ENCODE results near the gene RTCB. TPM values are rescaled to one million over a fixed set of nuclear protein-coding genes. Genes with fewer than 3 reads are reported as not detected.

Gene RTCB
- total RNA-seq, result 10 to 100 TPM; 62.2 to 65.3 TPM
- 10 to 100 TPM; 20.5 to 70.6 TPM for polyA plus RNA-seq
- long read RNA-seq, donor 1, transcript RTCB-201 (12 exons, 2,027 nt), result major isoform, 52 of 67 reads
- long read RNA-seq, donor 1, transcript RTCB-205 (5 exons, 767 nt), result minor isoform, 11 of 67 reads
- long read RNA-seq, donor 1, partial matches to known transcripts, result 0 of 67 reads
- long read RNA-seq, donor 1, other reads (novel, unspliced or antisense), result 0 of 67 reads
- long read RNA-seq, donor 2, transcript RTCB-201 (12 exons, 2,027 nt), result major isoform, 10 of 11 reads
- long read RNA-seq, donor 2, partial matches to known transcripts, result 0 of 11 reads
- long read RNA-seq, donor 2, other reads (novel, unspliced or antisense), result 0 of 11 reads
- long read RNA-seq, donor 3, transcript RTCB-201 (12 exons, 2,027 nt), result major isoform, 14 of 20 reads
- long read RNA-seq, donor 3, partial matches to known transcripts, result 6 of 20 reads
- long read RNA-seq, donor 3, other reads (novel, unspliced or antisense), result 0 of 20 reads
- long read RNA-seq, donor 4, transcript RTCB-201 (12 exons, 2,027 nt), result major isoform, 9 of 11 reads
- long read RNA-seq, donor 4, partial matches to known transcripts, result 0 of 11 reads
- long read RNA-seq, donor 4, other reads (novel, unspliced or antisense), result 0 of 11 reads
- long read RNA-seq, donor 5, transcript RTCB-201 (12 exons, 2,027 nt), result major isoform, 36 of 41 reads
- long read RNA-seq, donor 5, transcript RTCB-205 (5 exons, 767 nt), result minor isoform, 5 of 41 reads
- long read RNA-seq, donor 5, partial matches to known transcripts, result 0 of 41 reads
- long read RNA-seq, donor 5, other reads (novel, unspliced or antisense), result 0 of 41 reads

DNA sequence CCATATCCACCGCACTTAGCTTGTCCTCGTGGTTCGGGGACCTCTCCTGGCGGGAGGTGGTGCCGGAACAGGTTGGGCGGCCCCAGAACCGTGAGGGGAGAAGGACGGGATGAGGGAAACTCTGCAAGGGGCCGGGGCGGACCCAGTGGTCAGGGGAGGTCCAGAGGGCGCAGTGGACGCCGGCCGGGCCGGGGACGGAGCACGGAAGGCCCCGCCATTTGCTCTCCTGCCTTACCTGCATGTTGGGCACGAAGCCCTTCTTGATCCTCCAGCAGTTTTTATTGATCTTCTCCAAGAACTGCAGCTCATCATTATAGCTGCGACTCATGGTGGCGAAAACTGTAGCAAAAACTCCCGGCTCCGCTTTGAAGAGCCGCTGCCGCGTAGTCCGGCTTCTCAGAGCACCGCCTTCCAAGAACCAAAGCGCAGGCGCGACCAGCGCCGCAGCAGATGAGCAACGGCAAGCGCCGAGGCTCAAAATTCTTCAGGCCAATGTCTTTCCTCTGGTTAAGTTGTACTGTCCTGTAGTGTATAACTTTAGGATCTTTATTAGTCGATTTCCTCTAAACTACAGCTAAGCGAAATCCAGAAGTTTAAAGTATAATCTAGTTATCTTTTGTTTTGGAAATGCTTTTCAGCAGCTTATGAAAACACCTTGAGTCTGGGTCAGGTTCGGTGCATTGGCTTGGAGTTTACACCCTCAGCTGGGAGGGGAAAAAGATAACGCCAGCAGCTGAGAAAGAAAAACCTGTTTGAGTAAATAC lies at the start of gene RTCB:
TSS of gene RTCB (minus strand) at position 419 of the 764 bp plus-strand sequence. CDS start at position 328, 91 bp downstream.
- TF ChIP-seq, protein P1, sequence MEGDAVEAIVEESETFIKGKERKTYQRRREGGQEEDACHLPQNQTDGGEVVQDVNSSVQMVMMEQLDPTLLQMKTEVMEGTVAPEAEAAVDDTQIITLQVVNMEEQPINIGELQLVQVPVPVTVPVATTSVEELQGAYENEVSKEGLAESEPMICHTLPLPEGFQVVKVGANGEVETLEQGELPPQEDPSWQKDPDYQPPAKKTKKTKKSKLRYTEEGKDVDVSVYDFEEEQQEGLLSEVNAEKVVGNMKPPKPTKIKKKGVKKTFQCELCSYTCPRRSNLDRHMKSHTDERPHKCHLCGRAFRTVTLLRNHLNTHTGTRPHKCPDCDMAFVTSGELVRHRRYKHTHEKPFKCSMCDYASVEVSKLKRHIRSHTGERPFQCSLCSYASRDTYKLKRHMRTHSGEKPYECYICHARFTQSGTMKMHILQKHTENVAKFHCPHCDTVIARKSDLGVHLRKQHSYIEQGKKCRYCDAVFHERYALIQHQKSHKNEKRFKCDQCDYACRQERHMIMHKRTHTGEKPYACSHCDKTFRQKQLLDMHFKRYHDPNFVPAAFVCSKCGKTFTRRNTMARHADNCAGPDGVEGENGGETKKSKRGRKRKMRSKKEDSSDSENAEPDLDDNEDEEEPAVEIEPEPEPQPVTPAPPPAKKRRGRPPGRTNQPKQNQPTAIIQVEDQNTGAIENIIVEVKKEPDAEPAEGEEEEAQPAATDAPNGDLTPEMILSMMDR (IDR thresholded peaks at IDR 0.05; ENCODE audit: control extremely low read depth, extremely low read depth), result no peak
- peak within 1 kb of the TSS; percentile 97 for H3K4me3 ChIP-seq
- H3K27me3 ChIP-seq (ENCODE audit: control insufficient read depth in 3 of 3, insufficient read depth in 3 of 3, low read length in 2 of 3), result no peaks in the 10 kb centered on the region
- 1 to 2% methylated on average over 39 to 40 of the region's 40 CpGs for WGBS, 2 donors
- H3K9ac ChIP-seq (ENCODE audit: insufficient read depth in 1 of 2, low read length in 2 of 2), result peak within 1 kb of the TSS; percentile 58 to 82
- DNase-seq (peak; percentile 93 to 97 (median 94)), ATAC-seq (ENCODE audit: insufficient read depth, low FRiP score) (peak; percentile 90)
- H3K36me3 ChIP-seq (ENCODE audit: control insufficient read depth in 4 of 4, insufficient read depth in 4 of 4, low read length in 4 of 4), result peaks cover 3 to 15% (median 11%) of the 10 kb centered on the region in 4 donors
- H3K27ac ChIP-seq (ENCODE audit: low read depth in 1 of 2, low read length in 1 of 2), result peak within 1 kb of the TSS; percentile 70 to 84
- H3K4me1 ChIP-seq (ENCODE audit: control insufficient read depth in 5 of 5, insufficient read depth in 5 of 5, low read length in 5 of 5), result peaks cover 3 to 17% (median 10%) of the 10 kb centered on the region in 5 donors
- no peaks in the 10 kb centered on the region for H3K9me3 ChIP-seq (ENCODE audit: control insufficient read depth in 4 of 4, insufficient read depth in 3 of 4, low read length in 3 of 4)

DNA sequence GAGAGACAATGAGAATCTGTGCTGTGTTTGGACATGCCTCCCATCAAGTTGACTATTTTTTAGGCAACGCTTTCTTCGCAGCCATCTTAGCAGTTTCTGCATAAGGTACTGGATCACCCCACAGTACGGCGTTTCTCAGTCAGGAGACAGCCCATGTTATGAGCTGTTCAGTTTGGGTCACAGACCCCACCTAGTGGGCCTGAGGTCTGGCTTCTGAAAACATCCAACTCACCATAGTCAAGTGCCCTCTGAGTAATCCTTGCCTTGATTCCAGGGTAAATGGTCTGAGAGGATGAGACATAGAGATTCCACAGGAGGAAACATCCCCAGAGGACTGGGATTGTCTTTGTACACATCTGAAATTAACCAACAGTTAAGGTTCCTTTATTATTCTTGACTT lies 45.0 kb upstream of the RTCB start:
- H3K27ac ChIP-seq (ENCODE audit: low read depth in 1 of 2, low read length in 1 of 2), result no peak overlapping the region
- no peaks in the 10 kb centered on the region for H3K4me1 ChIP-seq (ENCODE audit: control insufficient read depth in 5 of 5, insufficient read depth in 5 of 5, low read length in 5 of 5)
- no peak overlapping the region for H3K4me3 ChIP-seq
- H3K36me3 ChIP-seq (ENCODE audit: control insufficient read depth in 4 of 4, insufficient read depth in 4 of 4, low read length in 4 of 4), result no peaks in the 10 kb centered on the region
- peaks cover 0 to 4% (median 0%) of the 10 kb centered on the region in 3 donors for H3K27me3 ChIP-seq (ENCODE audit: control insufficient read depth in 3 of 3, insufficient read depth in 3 of 3, low read length in 2 of 3)
- TF ChIP-seq, protein P1 (IDR thresholded peaks at IDR 0.05; ENCODE audit: control extremely low read depth, extremely low read depth), result no peak
- H3K9ac ChIP-seq (ENCODE audit: insufficient read depth in 1 of 2, low read length in 2 of 2), result no peak overlapping the region
- DNase-seq, result no peak
- ATAC-seq (ENCODE audit: insufficient read depth, low FRiP score), result no peak
- WGBS, 2 donors, result 91 to 92% methylated on average over 4 of the region's 4 CpGs
- no peaks in the 10 kb centered on the region for H3K9me3 ChIP-seq (ENCODE audit: control insufficient read depth in 4 of 4, insufficient read depth in 3 of 4, low read length in 3 of 4)

DNA sequence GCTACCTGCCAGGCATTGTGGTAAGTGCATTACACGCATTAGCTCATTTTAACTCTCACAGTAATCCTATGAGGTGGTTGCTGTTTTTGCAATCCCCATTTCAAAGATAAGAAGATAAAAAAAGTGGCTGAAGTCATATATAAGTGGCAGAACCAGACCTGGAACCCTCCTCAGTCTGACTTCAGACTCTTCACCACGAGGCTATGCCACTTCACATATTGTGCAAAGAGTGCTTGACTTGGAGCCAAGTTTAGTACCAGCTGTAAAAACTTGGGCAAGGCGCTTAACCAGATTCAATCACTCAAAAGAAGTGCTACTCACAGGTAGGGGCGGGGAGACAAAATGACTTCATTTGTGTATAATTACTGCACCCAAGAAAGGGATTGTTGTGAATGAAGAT lies 36.9 kb upstream of the RTCB start:
- H3K36me3 ChIP-seq (ENCODE audit: control insufficient read depth in 4 of 4, insufficient read depth in 4 of 4, low read length in 4 of 4), result no peaks in the 10 kb centered on the region
- no peak overlapping the region for H3K9ac ChIP-seq (ENCODE audit: insufficient read depth in 1 of 2, low read length in 2 of 2)
- no peak overlapping the region for H3K4me3 ChIP-seq
- peak; percentile 73 for ATAC-seq (ENCODE audit: insufficient read depth, low FRiP score)
- H3K27ac ChIP-seq (ENCODE audit: low read depth in 1 of 2, low read length in 1 of 2), result no peak overlapping the region
- peaks cover 0 to 2% (median 0%) of the 10 kb centered on the region in 3 donors for H3K27me3 ChIP-seq (ENCODE audit: control insufficient read depth in 3 of 3, insufficient read depth in 3 of 3, low read length in 2 of 3)
- H3K9me3 ChIP-seq (ENCODE audit: control insufficient read depth in 4 of 4, insufficient read depth in 3 of 4, low read length in 3 of 4), result no peaks in the 10 kb centered on the region
- WGBS, 2 donors, result 56 to 70% methylated on average over 4 of the region's 4 CpGs
- peak; percentile 64 to 91 (median 70) for DNase-seq
- no peaks in the 10 kb centered on the region for H3K4me1 ChIP-seq (ENCODE audit: control insufficient read depth in 5 of 5, insufficient read depth in 5 of 5, low read length in 5 of 5)
- TF ChIP-seq, protein P1 (IDR thresholded peaks at IDR 0.05; ENCODE audit: control extremely low read depth, extremely low read depth), result no peak

Measured in lung (tissue), 16 donors.